K562 (cell line): ENCODE measurements around the gene ADAT3. TPM values are rescaled to one million over a fixed set of nuclear protein-coding genes. Genes with fewer than 3 reads are reported as not detected.

Experiments used
- ARNT ChIP-seq, 2 experiments: fragments of 450-650 bp; IDR thresholded peaks; 2 replicates each; pipeline ENCODE4 v1.6.1; 2016; ENCODE audit warnings: mild to moderate bottlenecking in 1 of 2
- BMI1 ChIP-seq: fragments of 150-350 bp; IDR thresholded peaks from 2 replicates; pipeline ENCODE4 v1.6.1; 2014; ENCODE audit warnings: low read length
- CHD2 ChIP-seq: IDR thresholded peaks from 2 replicates; pipeline ENCODE4 v1.6.1; 2011; ENCODE audit warnings: low read depth, low read length
- GATAD2A ChIP-seq: fragments of 450-650 bp; IDR thresholded peaks from 2 replicates; pipeline ENCODE4 v1.6.1; 2017
- GTF2E2 ChIP-seq: fragments of 200-800 bp; sonication (Bioruptor generic); IDR thresholded peaks from 2 replicates; pipeline ENCODE4 v1.6.1; 2016; ENCODE audit warnings: missing genetic modification characterization, missing compliant biosample characterization
- HCFC1 ChIP-seq: IDR thresholded peaks from 2 replicates; pipeline ENCODE4 v1.6.1; 2012; ENCODE audit warnings: low read depth, low read length, improper control_type of control experiment
- HDAC1 ChIP-seq, 2 experiments: fragments of 450-650 bp; IDR thresholded peaks; 2 replicates each; pipeline ENCODE4 v1.6.1; 2016 to 2017; ENCODE audit warnings: inconsistent platforms in 1 of 2, mild to moderate bottlenecking in 1 of 2, moderate library complexity in 1 of 2
- HMG20B ChIP-seq: fragments of 250-450 bp; sonication (Bioruptor Pico); IDR thresholded peaks from 2 replicates; pipeline ENCODE4 v1.5.0; 2021; ENCODE audit warnings: mild to moderate bottlenecking
- HOXB6 ChIP-seq: fragments of 250-450 bp; sonication (Bioruptor Pico); IDR thresholded peaks from 2 replicates; pipeline ENCODE4 v1.5.1; 2022; ENCODE audit warnings: mild to moderate bottlenecking, borderline replicate concordance
- ILF3 ChIP-seq: fragments of 450-650 bp; IDR thresholded peaks from 2 replicates; pipeline ENCODE4 v1.6.1; 2018; ENCODE audit warnings: antibody characterized with exemption, mild to moderate bottlenecking, moderate library complexity, borderline replicate concordance
- KDM2B ChIP-seq: fragments of 250-450 bp; sonication (Bioruptor Pico); IDR thresholded peaks from 2 replicates; pipeline ENCODE4 v1.8.0; 2021; ENCODE audit warnings: mild to moderate bottlenecking, moderate library complexity
- NFATC3 ChIP-seq: fragments of 450-650 bp; IDR thresholded peaks from 2 replicates; pipeline ENCODE4 v1.6.1; 2017; ENCODE audit warnings: mild to moderate bottlenecking
- NFIX ChIP-seq: fragments of 250-450 bp; sonication (Bioruptor Pico); IDR thresholded peaks from 2 replicates; pipeline ENCODE4 v1.4.0; 2020; ENCODE audit warnings: low read depth, mild to moderate bottlenecking, moderate library complexity
- SIN3A ChIP-seq, 2 experiments: fragments of 150-350 bp in 1 of 2; IDR thresholded peaks; 2 replicates each; pipeline ENCODE4 v1.6.1; 2011 to 2016; ENCODE audit warnings: borderline replicate concordance in 2 of 2, low read depth in 2 of 2, low read length in 2 of 2, mild to moderate bottlenecking in 2 of 2, moderate library complexity in 2 of 2; ENCODE audit not compliant: control insufficient read depth in 1 of 2
- TRIM28 ChIP-seq: fragments of 450-650 bp; IDR thresholded peaks from 2 replicates; pipeline ENCODE4 v1.6.1; 2017
- U2AF2 ChIP-seq: fragments of 200-400 bp; formaldehyde crosslinking; optimal IDR thresholded peaks from 2 replicates; pipeline ENCODE3; 2017; ENCODE audit warnings: low read depth, mild to moderate bottlenecking, low read length
- ZBTB17 ChIP-seq: fragments of 450-650 bp; formaldehyde crosslinking; IDR thresholded peaks from 2 replicates; pipeline ENCODE4 v1.4.0; 2020; ENCODE audit warnings: mild to moderate bottlenecking
- ZNF134 ChIP-seq: fragments of 250-450 bp; sonication (Bioruptor Pico); conservative IDR thresholded peaks from 2 replicates; pipeline ENCODE4 v1.4.0; 2020
- ZNF146 ChIP-seq: IDR thresholded peaks from one replicate; pipeline ENCODE4 v1.6.1; 2018; ENCODE audit warnings: missing compliant biosample characterization; ENCODE audit not compliant: unreplicated experiment
- ZNF184 ChIP-seq: sonication (generic); formaldehyde crosslinking; IDR thresholded peaks from 2 replicates; pipeline ENCODE4 v1.5.0; 2020; ENCODE audit warnings: missing genetic modification reagents
- ZNF699 ChIP-seq: fragments of 250-450 bp; sonication (Bioruptor Pico); IDR thresholded peaks from 2 replicates; pipeline ENCODE4 v1.8.0; 2021; ENCODE audit warnings: mild to moderate bottlenecking, moderate library complexity; ENCODE audit not compliant: insufficient replicate concordance
- ZNF707 ChIP-seq: fragments of 250-450 bp; sonication (Bioruptor Pico); conservative IDR thresholded peaks from 2 replicates; pipeline ENCODE4 v1.8.0; 2022; ENCODE audit warnings: inconsistent platforms, mild to moderate bottlenecking, moderate library complexity
- ZNF778 ChIP-seq: fragments of 450-650 bp; formaldehyde crosslinking; IDR thresholded peaks from 2 replicates; pipeline ENCODE4 v1.4.0; 2020; ENCODE audit warnings: mild to moderate bottlenecking, moderate library complexity
- ZNF780A ChIP-seq: fragments of 250-450 bp; sonication (Bioruptor Pico); IDR thresholded peaks from 2 replicates; pipeline ENCODE4 v1.5.0; 2021; ENCODE audit warnings: mild to moderate bottlenecking
- ZSCAN32 ChIP-seq: fragments of 450-650 bp; formaldehyde crosslinking; IDR thresholded peaks from 2 replicates; pipeline ENCODE4 v1.4.0; 2020; ENCODE audit warnings: mild to moderate bottlenecking, moderate library complexity
- polyA plus RNA-seq, 8 experiments: library from polyadenylated mRNA; depleted of rRNA in 4 of 8; stranded (reverse) in 5 of 8; unstranded in 3 of 8; fragments of >200 nt; fragmentation: Nextera tagmentation in 2 of 8; fragmentation: Illumina TruSeq in 1 of 8; extraction: Ambion mirVana in 2 of 8; extraction: Trizol in 1 of 8; gene quantifications; 2 replicates each; pipeline versions ENCODE4 v1.2.1 to v1.2.3, GENCODE V29; 2011 to 2014; ENCODE audit warnings: inconsistent platforms in 1 of 8, missing spikeins in 1 of 8
- total RNA-seq, 7 experiments: library from RNA; depleted of rRNA in 6 of 7; stranded (reverse); fragments of >200 nt in 6 of 7; fragmentation: Illumina TruSeq in 2 of 7; extraction: Trizol in 2 of 7; gene quantifications; 2 replicates each; pipeline versions ENCODE4 v1.2.1 to v1.2.3, GENCODE V29; 2011 to 2021; ENCODE audit warnings: low replicate concordance in 1 of 7
- TF ChIP-seq, protein P1 (sequence below): fragments of 450-650 bp; formaldehyde crosslinking; IDR thresholded peaks from 2 replicates; pipeline ENCODE4 v1.4.0; 2020; ENCODE audit warnings: mild to moderate bottlenecking, moderate library complexity
- TF ChIP-seq, protein P2 (sequence below): sonication (generic); formaldehyde crosslinking; IDR thresholded peaks from 2 replicates; pipeline ENCODE4 v1.4.0; 2020; ENCODE audit warnings: mild to moderate bottlenecking, missing genetic modification reagents
- TF ChIP-seq, protein P3 (sequence below): IDR thresholded peaks from 2 replicates; pipeline ENCODE4 v1.6.1; 2016; ENCODE audit warnings: missing genetic modification characterization, missing compliant biosample characterization

Gene ADAT3
- total and polyA plus RNA-seq, 9 of the 15 experiments (the other 6 are each of a cell fraction or from before 2014, with no cell fraction given), result 0.67 to 15.6 (median 7.8) TPM; not detected in 4

DNA sequence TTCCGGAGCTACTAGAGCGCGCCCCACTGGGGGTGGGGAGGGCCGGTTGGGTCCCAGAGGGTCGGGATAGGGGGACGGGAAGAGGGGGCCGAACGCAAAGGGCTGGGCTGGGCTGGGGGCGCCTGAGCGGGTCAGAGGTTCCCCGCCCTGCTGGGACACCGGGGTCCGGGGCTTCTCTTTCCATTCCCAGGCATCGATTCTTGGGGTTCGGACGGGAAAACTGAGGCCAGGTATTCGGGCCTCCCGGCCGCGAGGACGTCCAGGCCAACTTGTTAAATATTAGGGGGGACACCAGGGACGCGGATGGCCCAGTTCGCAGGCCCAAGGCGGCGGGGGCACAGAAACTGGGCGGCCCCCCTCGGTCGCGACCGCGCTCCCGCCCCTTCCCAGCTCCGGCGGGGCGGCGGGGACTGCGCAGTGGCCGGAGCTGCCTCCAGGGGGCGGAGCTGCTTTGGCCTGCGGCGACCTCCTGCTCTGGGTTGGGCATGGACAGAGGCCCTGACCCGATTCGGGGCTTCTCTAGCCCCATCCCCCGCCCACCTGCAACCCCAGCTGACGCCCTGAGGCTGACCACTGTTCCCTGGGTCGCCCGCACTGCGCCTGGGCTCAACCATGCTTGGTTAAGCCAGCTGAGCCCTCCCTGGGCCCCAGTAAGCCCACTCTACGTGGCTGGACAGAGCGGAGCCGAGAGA lies 40.6 kb upstream of the ADAT3 start (continued):
- TF ChIP-seq, protein P1, sequence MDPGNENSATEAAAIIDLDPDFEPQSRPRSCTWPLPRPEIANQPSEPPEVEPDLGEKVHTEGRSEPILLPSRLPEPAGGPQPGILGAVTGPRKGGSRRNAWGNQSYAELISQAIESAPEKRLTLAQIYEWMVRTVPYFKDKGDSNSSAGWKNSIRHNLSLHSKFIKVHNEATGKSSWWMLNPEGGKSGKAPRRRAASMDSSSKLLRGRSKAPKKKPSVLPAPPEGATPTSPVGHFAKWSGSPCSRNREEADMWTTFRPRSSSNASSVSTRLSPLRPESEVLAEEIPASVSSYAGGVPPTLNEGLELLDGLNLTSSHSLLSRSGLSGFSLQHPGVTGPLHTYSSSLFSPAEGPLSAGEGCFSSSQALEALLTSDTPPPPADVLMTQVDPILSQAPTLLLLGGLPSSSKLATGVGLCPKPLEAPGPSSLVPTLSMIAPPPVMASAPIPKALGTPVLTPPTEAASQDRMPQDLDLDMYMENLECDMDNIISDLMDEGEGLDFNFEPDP, result no peak
- TF ChIP-seq ILF3 (no peak), ZNF707 (CRISPR knock-in tag) (no peak), ZNF778 (CRISPR knock-in tag) (no peak), ARNT (IDR thresholded peaks at IDR 0.05) (no peak), ZNF184 (CRISPR knock-in tag) (no peak), HDAC1 (IDR thresholded peaks at IDR 0.05) (peak in 1 of 2 experiments; percentile 19; a peak in 1 of 4 replicates), CHD2 (no peak), HCFC1 (peak; percentile 35; the same call in 1 of the 2 replicates), BMI1 (no peak), ZBTB17 (CRISPR knock-in tag) (no peak), HOXB6 (CRISPR knock-in tag) (no peak), ZNF780A (CRISPR knock-in tag) (no peak), KDM2B (0 out of 2 replicates have a peak, but pooled peaks have one; percentile 75), ZNF134 (CRISPR knock-in tag) (no peak), GTF2E2 (peak; percentile 59; the same call in 1 of the 2 replicates), HMG20B (CRISPR knock-in tag) (no peak), GATAD2A (no peak), ZNF699 (CRISPR knock-in tag) (no peak), NFIX (CRISPR knock-in tag) (no peak), ZNF146 (CRISPR knock-in tag) (no peak), ZSCAN32 (no peak), NFATC3 (no peak), U2AF2 (no peak), SIN3A (IDR thresholded peaks at IDR 0.05; ENCODE audit: borderline replicate concordance in 2 of 2, control insufficient read depth in 1 of 2, low read depth in 2 of 2, low read length in 2 of 2) (no peak), TRIM28 (no peak)
- TF ChIP-seq, protein P2, sequence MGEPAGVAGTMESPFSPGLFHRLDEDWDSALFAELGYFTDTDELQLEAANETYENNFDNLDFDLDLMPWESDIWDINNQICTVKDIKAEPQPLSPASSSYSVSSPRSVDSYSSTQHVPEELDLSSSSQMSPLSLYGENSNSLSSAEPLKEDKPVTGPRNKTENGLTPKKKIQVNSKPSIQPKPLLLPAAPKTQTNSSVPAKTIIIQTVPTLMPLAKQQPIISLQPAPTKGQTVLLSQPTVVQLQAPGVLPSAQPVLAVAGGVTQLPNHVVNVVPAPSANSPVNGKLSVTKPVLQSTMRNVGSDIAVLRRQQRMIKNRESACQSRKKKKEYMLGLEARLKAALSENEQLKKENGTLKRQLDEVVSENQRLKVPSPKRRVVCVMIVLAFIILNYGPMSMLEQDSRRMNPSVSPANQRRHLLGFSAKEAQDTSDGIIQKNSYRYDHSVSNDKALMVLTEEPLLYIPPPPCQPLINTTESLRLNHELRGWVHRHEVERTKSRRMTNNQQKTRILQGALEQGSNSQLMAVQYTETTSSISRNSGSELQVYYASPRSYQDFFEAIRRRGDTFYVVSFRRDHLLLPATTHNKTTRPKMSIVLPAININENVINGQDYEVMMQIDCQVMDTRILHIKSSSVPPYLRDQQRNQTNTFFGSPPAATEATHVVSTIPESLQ (CRISPR knock-in tag), result no peak
- TF ChIP-seq, protein P3, sequence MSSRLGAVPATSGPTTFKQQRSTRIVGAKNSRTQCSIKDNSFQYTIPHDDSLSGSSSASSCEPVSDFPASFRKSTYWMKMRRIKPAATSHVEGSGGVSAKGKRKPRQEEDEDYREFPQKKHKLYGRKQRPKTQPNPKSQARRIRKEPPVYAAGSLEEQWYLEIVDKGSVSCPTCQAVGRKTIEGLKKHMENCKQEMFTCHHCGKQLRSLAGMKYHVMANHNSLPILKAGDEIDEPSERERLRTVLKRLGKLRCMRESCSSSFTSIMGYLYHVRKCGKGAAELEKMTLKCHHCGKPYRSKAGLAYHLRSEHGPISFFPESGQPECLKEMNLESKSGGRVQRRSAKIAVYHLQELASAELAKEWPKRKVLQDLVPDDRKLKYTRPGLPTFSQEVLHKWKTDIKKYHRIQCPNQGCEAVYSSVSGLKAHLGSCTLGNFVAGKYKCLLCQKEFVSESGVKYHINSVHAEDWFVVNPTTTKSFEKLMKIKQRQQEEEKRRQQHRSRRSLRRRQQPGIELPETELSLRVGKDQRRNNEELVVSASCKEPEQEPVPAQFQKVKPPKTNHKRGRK (tag), result no peak
